NCI-H2081 (cell line): ENCODE data around the gene MED7.
A peak's percentile ranks its signal among the peaks of the same experiment; 100 is the strongest.

ENCODE experiments used
- DNase-seq, 2 experiments: peaks; one replicate each; lab custom pipeline; 2025; lab: John Stamatoyannopoulos, UW

Gene MED7

DNA sequence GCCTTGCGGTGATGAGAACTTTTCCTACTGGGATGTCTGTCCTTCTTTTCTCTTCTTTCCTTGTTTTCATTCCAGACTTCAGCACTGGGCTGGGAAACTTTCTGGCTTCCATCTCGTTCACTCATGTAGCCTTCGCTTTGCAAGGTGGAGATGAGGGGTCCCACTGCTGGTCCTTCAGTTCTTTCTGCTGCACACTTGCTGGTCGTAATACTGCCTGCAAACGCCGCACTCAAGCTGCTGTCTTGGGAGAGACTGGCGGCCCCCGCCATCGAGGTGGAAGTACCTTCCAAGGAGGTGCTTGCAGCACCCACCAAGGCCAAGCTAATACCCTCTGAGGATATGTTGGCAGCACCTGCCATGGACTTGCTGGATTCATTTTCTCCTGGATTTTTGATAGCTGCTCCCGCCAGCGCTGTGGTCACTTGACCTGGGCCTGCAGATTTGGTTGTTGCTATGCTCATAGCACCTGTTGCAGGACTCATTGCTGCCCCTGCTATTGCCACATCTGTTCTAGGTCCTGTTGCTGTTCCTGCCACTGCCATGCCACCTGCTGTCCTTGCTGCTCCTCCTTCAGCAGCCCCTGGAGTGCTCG, 20.4 kb upstream of the MED7 start:
- DNase-seq = no peak

GRCh38 chr5:157161996-157162395, 19.3 kb upstream of the MED7 start:
- no peak for DNase-seq

GRCh38 chr5:157160001-157160400, 17.3 kb upstream of the MED7 start:
- no peak for DNase-seq

DNA sequence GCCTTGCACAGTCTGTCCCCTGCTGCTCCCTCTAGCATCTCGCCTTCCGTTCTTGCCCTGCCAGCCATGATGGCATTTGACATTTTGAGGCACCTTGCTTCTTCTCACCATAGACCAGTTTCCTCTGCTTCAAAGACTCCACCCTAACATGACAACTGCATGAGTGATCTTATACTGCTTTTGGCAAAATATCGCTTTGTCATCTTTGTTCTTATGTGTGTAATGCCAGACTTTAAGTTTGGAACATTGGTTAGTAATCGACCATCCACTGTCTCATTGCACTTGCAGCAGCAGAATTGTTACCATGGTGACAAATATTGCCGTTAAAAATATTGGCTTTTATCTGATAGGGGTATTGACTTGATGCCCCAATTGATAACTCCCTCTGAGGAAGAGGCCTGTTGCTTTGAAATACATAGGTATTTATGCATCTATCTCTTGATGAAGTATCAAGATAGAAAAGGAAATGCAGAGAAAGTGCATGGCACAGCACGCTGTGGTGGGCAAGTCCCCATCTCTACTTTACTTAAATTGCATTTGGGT, 16.6 kb upstream of the MED7 start:
- DNase-seq = no peak

- no peak for DNase-seq
Measured at GRCh38 chr5:157157293-157157891, 14.7 kb upstream of the MED7 start.

- DNase-seq = no peak
Measured at GRCh38 chr5:157155297-157155696, 12.6 kb upstream of the MED7 start.

DNA sequence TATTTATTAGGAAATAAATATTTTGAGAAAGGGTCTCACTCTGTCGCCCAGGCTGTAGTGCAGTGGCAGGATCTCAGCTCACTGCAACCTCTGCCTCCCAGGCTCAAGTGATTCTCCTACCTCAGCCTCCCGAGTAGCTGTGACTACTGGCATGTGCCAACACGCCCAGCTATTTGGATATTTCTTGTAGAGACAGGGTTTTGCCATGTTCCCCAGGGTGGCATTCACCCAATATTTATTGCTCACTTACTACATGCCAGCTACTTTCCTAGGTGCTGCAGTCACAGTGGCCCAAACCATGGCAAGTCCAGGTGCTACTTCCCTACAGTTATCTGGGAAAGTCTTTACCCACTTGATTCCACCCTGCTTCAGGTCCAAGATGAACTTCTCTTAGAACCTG, 8.3 kb upstream of the MED7 start:
- no peak for DNase-seq

- DNase-seq = peak; percentile 54 to 61
Measured at GRCh38 chr5:157148734-157149615, 6.3 kb upstream of the MED7 start.

DNA sequence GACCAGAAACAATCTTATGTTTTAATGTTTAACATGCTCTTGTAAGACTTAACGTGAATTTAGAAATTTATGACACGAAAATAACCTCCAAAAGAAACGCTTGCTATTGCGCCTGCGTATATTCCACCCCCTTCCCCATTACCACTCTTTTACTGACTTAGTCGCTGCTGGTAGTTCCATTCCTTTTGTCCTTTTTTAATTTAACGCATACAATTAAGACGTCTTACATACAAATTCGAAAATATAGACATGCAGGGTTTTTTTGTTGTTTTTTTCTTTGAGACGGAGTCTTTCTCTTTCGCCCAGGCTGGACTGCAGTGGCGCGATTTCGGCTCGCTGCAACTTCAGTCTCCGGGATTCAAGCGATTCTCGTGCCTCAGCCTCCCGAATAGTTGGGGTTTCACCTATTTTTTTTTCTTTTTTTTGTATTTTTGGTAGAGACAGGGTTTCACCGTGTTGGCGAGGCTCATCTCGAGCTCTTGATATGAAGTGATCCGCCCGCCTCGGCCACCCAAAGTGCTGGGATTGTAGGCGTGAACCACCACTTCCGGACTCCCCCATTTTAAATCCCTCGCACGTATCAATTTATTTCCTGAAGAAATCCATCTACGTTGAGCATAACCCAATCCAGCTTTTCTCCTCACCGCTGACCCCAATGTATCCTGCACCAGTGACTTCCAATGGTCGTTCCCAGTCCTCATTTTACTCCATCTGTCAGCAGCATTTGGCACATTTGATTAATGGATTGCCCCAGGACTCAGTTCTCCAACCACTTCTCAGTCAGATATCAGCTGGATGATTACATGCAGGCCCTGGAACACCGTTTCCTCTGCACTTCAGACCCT, 684 bp upstream of the MED7 start:
- DNase-seq = peak; percentile 52 to 80

- no peak for DNase-seq
Measured at GRCh38 chr5:157137691-157138090, 5.0 kb downstream of the MED7 start.

DNA sequence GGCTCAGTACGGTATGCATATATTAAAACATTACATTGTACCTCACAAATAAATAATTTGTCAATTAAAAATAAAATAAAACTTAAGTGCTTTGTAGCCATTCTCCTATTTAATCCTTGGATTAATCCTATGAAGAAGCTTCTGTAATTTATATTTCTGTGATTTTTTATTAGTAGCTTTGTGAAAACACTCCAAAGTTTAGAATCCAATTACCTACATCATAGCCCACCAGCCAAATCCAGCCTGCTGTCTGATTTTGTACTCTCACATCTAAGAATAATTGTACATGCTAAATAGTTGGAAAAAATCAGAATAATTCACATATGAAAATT, 10.4 kb downstream of the MED7 start:
- no peak for DNase-seq

DNA sequence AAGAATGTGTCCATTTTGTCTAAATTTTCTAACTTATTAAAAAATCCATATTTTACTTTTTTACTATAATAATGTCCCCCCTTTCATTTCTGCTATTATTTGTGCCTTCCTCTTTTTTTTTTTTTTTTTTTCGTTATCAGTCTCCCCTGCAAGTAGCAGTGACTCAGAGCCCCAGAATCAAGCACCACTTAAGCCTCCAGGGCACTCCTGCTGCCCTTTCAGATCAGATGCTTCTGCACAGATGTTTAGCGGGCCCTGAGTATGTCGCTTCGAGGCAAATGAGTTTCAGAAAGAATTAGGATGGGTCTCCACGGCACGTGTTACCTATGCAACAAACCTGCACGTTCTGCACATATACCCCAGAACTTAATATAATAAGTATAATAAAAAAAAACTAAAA, 11.7 kb downstream of the MED7 start:
- DNase-seq = no peak

DNA sequence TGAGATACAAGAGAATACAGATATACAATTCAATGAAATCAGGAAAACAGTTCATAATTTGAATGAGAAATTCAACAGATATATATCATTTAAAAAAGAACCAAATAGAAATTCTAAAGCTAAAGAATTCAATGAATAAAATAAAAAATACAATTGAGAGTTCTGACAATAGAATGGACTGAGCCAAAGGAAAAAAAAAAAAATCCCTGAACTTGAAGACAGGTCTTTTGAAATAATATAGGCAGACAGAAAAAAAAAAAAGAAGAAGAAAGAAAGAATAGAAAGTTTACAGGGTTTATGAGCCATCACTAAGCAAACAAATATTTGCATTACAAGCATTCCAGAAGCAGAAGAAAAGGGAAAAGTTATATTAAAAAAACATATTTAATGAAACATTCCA, 21.0 kb downstream of the MED7 start:
- DNase-seq = no peak

GRCh38 chr5:157120102-157120501, 22.6 kb downstream of the MED7 start:
- DNase-seq = no peak

- no peak for DNase-seq
Measured at GRCh38 chr5:157116483-157116954, 26.1 kb downstream of the MED7 start.

GRCh38 chr5:157115502-157115901, 27.2 kb downstream of the MED7 start:
- no peak for DNase-seq

- DNase-seq = no peak
Measured at GRCh38 chr5:157115012-157115411, 27.7 kb downstream of the MED7 start.

- DNase-seq = no peak
Measured at GRCh38 chr5:157113002-157113401, 29.7 kb downstream of the MED7 start.

- no peak for DNase-seq
Measured at GRCh38 chr5:157109744-157110143, 32.9 kb downstream of the MED7 start.

- no peak for DNase-seq
Measured at GRCh38 chr5:157108976-157109375, 33.7 kb downstream of the MED7 start, which contains the start of gene HAVCR2. TSS of gene HAVCR2 (minus strand) at chr5:157109044. CDS start at chr5:157108983, 61 bp downstream.

DNA sequence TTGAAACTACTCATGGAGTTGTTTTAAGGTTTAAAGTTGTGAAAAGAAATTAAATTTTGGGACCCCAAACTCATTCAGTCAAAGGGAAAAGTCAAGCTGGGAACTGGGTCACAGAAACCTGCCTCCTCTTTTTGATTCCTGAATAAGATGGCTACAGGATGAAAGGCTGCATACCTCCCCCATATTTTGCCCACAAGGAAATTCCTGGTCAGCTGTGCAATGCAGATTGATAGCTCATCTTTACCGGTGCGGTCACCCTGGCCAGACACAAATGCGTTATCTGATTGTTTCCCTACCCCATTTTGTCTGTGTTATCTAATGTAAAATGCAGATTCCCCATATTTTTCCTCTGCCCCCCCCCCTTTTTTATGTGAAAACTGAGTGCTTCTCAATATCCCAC, 35.2 kb downstream of the MED7 start:
- no peak for DNase-seq
